GM12878 (cell line): ENCODE data around the gene AAR2.

Experiments used
- ATF2 ChIP-seq: IDR thresholded peaks from 2 replicates; pipeline ENCODE4 v1.6.1; 2012; ENCODE audit warnings: low read length, inconsistent platforms
- ATF3 ChIP-seq: IDR thresholded peaks from 2 replicates; pipeline ENCODE4 v1.6.1; 2011; ENCODE audit warnings: low read depth, mild to moderate bottlenecking, low read length, moderate library complexity, borderline replicate concordance; ENCODE audit errors: extremely low read depth
- BCLAF1 ChIP-seq: fragments of 450-650 bp; IDR thresholded peaks from 2 replicates; pipeline ENCODE4 v1.6.1; 2017; ENCODE audit warnings: antibody characterized with exemption, mild to moderate bottlenecking, moderate library complexity
- CHD2 ChIP-seq: IDR thresholded peaks from 2 replicates; pipeline ENCODE4 v1.6.1; 2011; ENCODE audit warnings: low read depth, low read length, improper control_type of control experiment, borderline replicate concordance
- CTCF ChIP-seq, 3 experiments: IDR thresholded peaks in 2 of 3; conservative IDR thresholded peaks in 1 of 3; 2 replicates each; pipeline ENCODE4 v1.5.1; 2011; ENCODE audit warnings: low read depth in 3 of 3, low read length in 3 of 3, mild to moderate bottlenecking in 3 of 3, control low read depth in 2 of 3, moderate library complexity in 2 of 3, inconsistent platforms in 1 of 3, mixed read lengths in 1 of 3; ENCODE audit not compliant: control insufficient read depth in 2 of 3, insufficient read depth in 1 of 3; ENCODE audit errors: extremely low read depth in 1 of 3
- ELK1 ChIP-seq: IDR thresholded peaks from 2 replicates; pipeline ENCODE4 v1.6.1; 2012; ENCODE audit warnings: low read depth, low read length, improper control_type of control experiment
- MAX ChIP-seq: IDR thresholded peaks from 2 replicates; pipeline ENCODE4 v1.6.1; 2012; ENCODE audit warnings: low read depth, low read length, improper control_type of control experiment
- POLR2A ChIP-seq: IDR thresholded peaks from 2 replicates; pipeline ENCODE4 v1.6.1; 2011; ENCODE audit warnings: low read depth, mild to moderate bottlenecking, low read length
- TAF1 ChIP-seq: IDR thresholded peaks from 2 replicates; pipeline ENCODE4 v1.6.1; 2011; ENCODE audit warnings: mild to moderate bottlenecking, low read depth, low read length, borderline replicate concordance
- ZNF217 ChIP-seq: fragments of 450-650 bp; IDR thresholded peaks from 2 replicates; pipeline ENCODE4 v1.6.1; 2017; ENCODE audit warnings: antibody characterized with exemption, mild to moderate bottlenecking

GRCh38 chr20:36200451-36200850 is 35.8 kb upstream of the AAR2 start:
- TF ChIP-seq TAF1 (no peak), CTCF (IDR thresholded peaks at IDR 0.05 in 2 of 3, conservative IDR thresholded peaks at IDR 0.05 in 1 of 3; ENCODE audit: control insufficient read depth in 2 of 3, extremely low read depth in 1 of 3, insufficient read depth in 1 of 3, low read depth in 3 of 3, low read length in 3 of 3) (no peak), BCLAF1 (no peak), POLR2A (no peak), ATF3 (no peak), CHD2 (no peak), MAX (no peak), ELK1 (no peak), ZNF217 (no peak), ATF2 (no peak)
